Prostate gland (tissue), 2 donors: Measurements from ENCODE around the gene COL24A1.

Experiments
- CTCF ChIP-seq, 4 experiments: fragments of 200-600 bp in 2 of 4; fragments of 450-650 bp in 2 of 4; sonication (generic) in 2 of 4; IDR thresholded peaks; 1 replicate in 3 of 4; 2 replicates in 1 of 4; pipeline ENCODE4 v1.5.1; 2016 to 2019; ENCODE audit warnings: antibody characterized with exemption in 4 of 4, mild to moderate bottlenecking in 2 of 4, moderate library complexity in 2 of 4
- POLR2A ChIP-seq: fragments of 450-650 bp; IDR thresholded peaks from one replicate; pipeline ENCODE4 v1.6.1; 2016; ENCODE audit warnings: antibody characterized with exemption, mild to moderate bottlenecking
- POLR2AphosphoS5 ChIP-seq: sonication (generic); formaldehyde crosslinking; IDR thresholded peaks from one replicate; pipeline ENCODE4 v1.6.1; 2017; ENCODE audit warnings: antibody characterized with exemption

DNA sequence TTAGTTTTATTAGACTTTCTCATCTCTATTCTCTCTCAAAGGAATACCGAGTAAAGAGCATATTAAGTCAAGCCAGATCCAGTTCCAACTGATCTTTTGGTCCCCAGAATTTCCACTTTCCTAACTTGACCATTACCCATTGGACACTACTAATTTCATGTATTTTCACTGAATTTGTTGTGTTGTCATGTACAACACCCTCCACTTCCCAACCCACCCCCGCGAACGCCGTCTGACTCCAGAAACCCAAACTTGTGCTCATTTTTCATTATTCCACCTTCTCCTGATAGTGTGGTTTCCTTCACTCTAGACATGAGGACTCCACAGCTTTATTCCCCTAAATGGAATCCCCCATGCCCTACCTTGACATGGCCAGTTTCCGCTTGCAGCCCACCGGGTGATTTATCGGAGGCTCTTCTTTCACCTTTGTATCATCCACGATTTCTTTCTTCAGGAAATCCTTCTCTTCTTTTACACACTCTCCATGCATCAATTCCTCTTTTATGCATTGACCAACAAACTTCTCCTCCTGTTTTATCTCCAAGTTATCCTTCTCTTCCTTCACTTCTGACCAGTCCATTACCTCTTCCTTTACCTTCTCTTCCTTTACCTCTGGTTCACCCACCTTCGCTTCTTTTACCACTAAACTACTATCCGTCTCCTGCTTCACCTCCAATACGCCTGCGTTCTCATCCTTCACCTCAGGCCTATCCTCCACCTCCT is 449.1 kb downstream of the COL24A1 start:
- TF ChIP-seq CTCF (IDR thresholded peaks at IDR 0.05) (no peak), POLR2A (no peak), POLR2AphosphoS5 (no peak)
